Stimulated activated naive CD8-positive, alpha-beta T cell treated with anti-CD3 and anti-CD28 coated beads, Interleukin-15, Interleukin-2, amounts not matched to agents 100 ng/mL and 50 ng/mL, for 24 hours (primary cell): Measurements from ENCODE around the gene TMEM150C.
"Not testable (repeated sequence)": the region's sequence is repeated elsewhere in the genome, so short reads cannot be mapped to it uniquely, and the experiment has no call there.

Experiments
- H3K27ac Mint-ChIP-seq: one replicate; pipeline ENCODE4 v1.8.0; 2021; ENCODE audit warnings: mild to moderate bottlenecking, mixed read lengths
- H3K27me3 Mint-ChIP-seq: one replicate; pipeline ENCODE4 v1.8.0; 2021; ENCODE audit warnings: mixed read lengths
- H3K36me3 Mint-ChIP-seq: one replicate; pipeline ENCODE4 v1.8.0; 2021; ENCODE audit warnings: low read depth, mixed read lengths
- H3K4me1 Mint-ChIP-seq: one replicate; pipeline ENCODE4 v1.8.0; 2021; ENCODE audit warnings: low read depth, mixed read lengths
- H3K4me3 Mint-ChIP-seq: one replicate; pipeline ENCODE4 v1.8.0; 2021; ENCODE audit warnings: mild to moderate bottlenecking, mixed read lengths
- H3K9me3 Mint-ChIP-seq: one replicate; pipeline ENCODE4 v1.8.0; 2021; ENCODE audit warnings: mixed read lengths

TMEM150C gene

GRCh38 chr4:82484996-82485783 is 76.6 kb downstream of the TMEM150C start:
- Mint-ChIP-seq H3K4me3 (no peak overlapping the region), H3K9me3 (no peaks in the 10 kb centered on the region), H3K27me3 (no peaks in the 10 kb centered on the region), H3K36me3 (peaks cover 10% of the 10 kb centered on the region), H3K4me1 (no peaks in the 10 kb centered on the region), H3K27ac (no peak overlapping the region)

GRCh38 chr4:82482387-82482786 is 79.4 kb downstream of the TMEM150C start:
- no peaks in the 10 kb centered on the region for H3K4me1 Mint-ChIP-seq

GRCh38 chr4:82481506-82481840 is 80.3 kb downstream of the TMEM150C start:
- no peaks in the 10 kb centered on the region for H3K4me1 Mint-ChIP-seq
- peaks cover 10% of the 10 kb centered on the region for H3K36me3 Mint-ChIP-seq
- no peak overlapping the region for H3K27ac Mint-ChIP-seq
- H3K27me3 Mint-ChIP-seq, result no peaks in the 10 kb centered on the region
- no peak overlapping the region for H3K4me3 Mint-ChIP-seq
- no peaks in the 10 kb centered on the region for H3K9me3 Mint-ChIP-seq

More at GRCh38 chr4:82482387-82482786, 79.4 kb downstream of the TMEM150C start:
- H3K4me3 Mint-ChIP-seq, result no peak overlapping the region
- peaks cover 10% of the 10 kb centered on the region for H3K36me3 Mint-ChIP-seq
- no peak overlapping the region for H3K27ac Mint-ChIP-seq
- H3K9me3 Mint-ChIP-seq, result no peaks in the 10 kb centered on the region
- H3K27me3 Mint-ChIP-seq, result no peaks in the 10 kb centered on the region

- Mint-ChIP-seq H3K9me3 (no peaks in the 10 kb centered on the region), H3K4me3 (no peak overlapping the region), H3K27ac (no peak overlapping the region), H3K4me1 (no peaks in the 10 kb centered on the region), H3K36me3 (peaks cover 10% of the 10 kb centered on the region), H3K27me3 (no peaks in the 10 kb centered on the region)
These were observed 80.8 kb downstream of the TMEM150C start for GRCh38 chr4:82480771-82481505.

GRCh38 chr4:82479562-82479961 is 82.2 kb downstream of the TMEM150C start:
- H3K27ac Mint-ChIP-seq, result no peak overlapping the region
- peaks cover 10% of the 10 kb centered on the region for H3K36me3 Mint-ChIP-seq
- H3K27me3 Mint-ChIP-seq, result no peaks in the 10 kb centered on the region
- H3K9me3 Mint-ChIP-seq, result no peaks in the 10 kb centered on the region
- H3K4me3 Mint-ChIP-seq, result no peak overlapping the region
- no peaks in the 10 kb centered on the region for H3K4me1 Mint-ChIP-seq

GRCh38 chr4:82477469-82477868 is 84.3 kb downstream of the TMEM150C start:
- H3K9me3 Mint-ChIP-seq, H3K4me1 Mint-ChIP-seq, H3K27ac Mint-ChIP-seq, H3K27me3 Mint-ChIP-seq, H3K36me3 Mint-ChIP-seq, H3K4me3 Mint-ChIP-seq: not testable (repeated sequence)

- not testable (repeated sequence) for H3K27me3 Mint-ChIP-seq, H3K4me1 Mint-ChIP-seq, H3K9me3 Mint-ChIP-seq, H3K27ac Mint-ChIP-seq, H3K36me3 Mint-ChIP-seq, H3K4me3 Mint-ChIP-seq
These were observed 85.9 kb downstream of the TMEM150C start for GRCh38 chr4:82475931-82476330.

GRCh38 chr4:82473621-82474164 is 88.1 kb downstream of the TMEM150C start:
- H3K4me1 Mint-ChIP-seq, result no peaks in the 10 kb centered on the region
- no peaks in the 10 kb centered on the region for H3K27me3 Mint-ChIP-seq
- no peak overlapping the region for H3K4me3 Mint-ChIP-seq
- H3K27ac Mint-ChIP-seq, result no peak overlapping the region
- no peaks in the 10 kb centered on the region for H3K9me3 Mint-ChIP-seq
- peaks cover 5% of the 10 kb centered on the region for H3K36me3 Mint-ChIP-seq

GRCh38 chr4:82473080-82473479 is 88.7 kb downstream of the TMEM150C start:
- not testable (repeated sequence) for H3K27ac Mint-ChIP-seq, H3K4me3 Mint-ChIP-seq, H3K27me3 Mint-ChIP-seq, H3K4me1 Mint-ChIP-seq, H3K9me3 Mint-ChIP-seq
- peaks cover 10% of the 10 kb centered on the region for H3K36me3 Mint-ChIP-seq

GRCh38 chr4:82469791-82470345 is 91.9 kb downstream of the TMEM150C start:
- Mint-ChIP-seq H3K4me1 (no peaks in the 10 kb centered on the region), H3K36me3 (peaks cover 23% of the 10 kb centered on the region), H3K27me3 (no peaks in the 10 kb centered on the region), H3K4me3 (no peak overlapping the region), H3K27ac (no peak overlapping the region), H3K9me3 (no peaks in the 10 kb centered on the region)

GRCh38 chr4:82467471-82467870 is 94.3 kb downstream of the TMEM150C start:
- peaks cover 40% of the 10 kb centered on the region for H3K36me3 Mint-ChIP-seq
- no peaks in the 10 kb centered on the region for H3K4me1 Mint-ChIP-seq
- no peak overlapping the region for H3K4me3 Mint-ChIP-seq
- H3K27ac Mint-ChIP-seq, result no peak overlapping the region
- H3K9me3 Mint-ChIP-seq, result no peaks in the 10 kb centered on the region
- H3K27me3 Mint-ChIP-seq, result no peaks in the 10 kb centered on the region

GRCh38 chr4:82463221-82463620 is 98.6 kb downstream of the TMEM150C start:
- Mint-ChIP-seq H3K27me3 (no peaks in the 10 kb centered on the region), H3K4me3 (no peak overlapping the region), H3K27ac (no peak overlapping the region), H3K9me3 (no peaks in the 10 kb centered on the region), H3K36me3 (peaks cover 65% of the 10 kb centered on the region), H3K4me1 (peaks cover 6% of the 10 kb centered on the region)

- no peak overlapping the region for H3K27ac Mint-ChIP-seq
- H3K4me3 Mint-ChIP-seq, result no peak overlapping the region
- no peaks in the 10 kb centered on the region for H3K9me3 Mint-ChIP-seq
- no peaks in the 10 kb centered on the region for H3K27me3 Mint-ChIP-seq
- peaks cover 66% of the 10 kb centered on the region for H3K36me3 Mint-ChIP-seq
- H3K4me1 Mint-ChIP-seq, result peaks cover 6% of the 10 kb centered on the region
These were observed 99.4 kb downstream of the TMEM150C start for GRCh38 chr4:82462415-82462831.

GRCh38 chr4:82461710-82462109 is 100.1 kb downstream of the TMEM150C start:
- H3K36me3 Mint-ChIP-seq, result peaks cover 73% of the 10 kb centered on the region
- H3K4me3 Mint-ChIP-seq, result no peak overlapping the region
- no peaks in the 10 kb centered on the region for H3K9me3 Mint-ChIP-seq

GRCh38 chr4:82458729-82459128 is 103.1 kb downstream of the TMEM150C start:
- Mint-ChIP-seq H3K4me1 (peaks cover 6% of the 10 kb centered on the region), H3K9me3 (no peaks in the 10 kb centered on the region), H3K36me3 (peaks cover 78% of the 10 kb centered on the region), H3K27ac (peak overlapping the region; percentile 51), H3K4me3 (no peak overlapping the region), H3K27me3 (no peaks in the 10 kb centered on the region)

More at GRCh38 chr4:82461710-82462109, 100.1 kb downstream of the TMEM150C start:
- peaks cover 6% of the 10 kb centered on the region for H3K4me1 Mint-ChIP-seq
- H3K27me3 Mint-ChIP-seq, result no peaks in the 10 kb centered on the region
- H3K27ac Mint-ChIP-seq, result no peak overlapping the region
